GM12878 (cell line): Measurements from ENCODE around the gene ABCB10.

ENCODE experiments used
- BACH1 ChIP-seq: fragments of 450-650 bp; IDR thresholded peaks from 2 replicates; pipeline ENCODE4 v1.6.1; 2017; ENCODE audit warnings: mild to moderate bottlenecking, borderline replicate concordance
- BRCA1 ChIP-seq: IDR thresholded peaks from 2 replicates; pipeline ENCODE4 v1.6.1; 2011; ENCODE audit warnings: low read depth, low read length, improper control_type of control experiment
- FOS ChIP-seq: IDR thresholded peaks from 3 replicates; pipeline ENCODE4 v1.6.1; 2011; ENCODE audit warnings: borderline replicate concordance; ENCODE audit not compliant: insufficient read length; ENCODE audit errors: extremely low read depth
- POLR2A ChIP-seq: IDR thresholded peaks from 2 replicates; pipeline ENCODE4 v1.6.1; 2011; ENCODE audit warnings: low read depth, mild to moderate bottlenecking, low read length
- TF ChIP-seq, protein P1 (sequence below), 3 experiments: IDR thresholded peaks in 2 of 3; conservative IDR thresholded peaks in 1 of 3; 2 replicates each; pipeline ENCODE4 v1.5.1; 2011; ENCODE audit warnings: low read depth in 3 of 3, low read length in 3 of 3, mild to moderate bottlenecking in 3 of 3, control low read depth in 2 of 3, moderate library complexity in 2 of 3, inconsistent platforms in 1 of 3, mixed read lengths in 1 of 3; ENCODE audit not compliant: control insufficient read depth in 2 of 3, insufficient read depth in 1 of 3; ENCODE audit errors: extremely low read depth in 1 of 3

GRCh38 chr1:229523052-229523451 is 35.5 kb downstream of the ABCB10 start:
- TF ChIP-seq BACH1 (no peak), POLR2A (no peak), BRCA1 (no peak), FOS (no peak)
- TF ChIP-seq, protein P1, sequence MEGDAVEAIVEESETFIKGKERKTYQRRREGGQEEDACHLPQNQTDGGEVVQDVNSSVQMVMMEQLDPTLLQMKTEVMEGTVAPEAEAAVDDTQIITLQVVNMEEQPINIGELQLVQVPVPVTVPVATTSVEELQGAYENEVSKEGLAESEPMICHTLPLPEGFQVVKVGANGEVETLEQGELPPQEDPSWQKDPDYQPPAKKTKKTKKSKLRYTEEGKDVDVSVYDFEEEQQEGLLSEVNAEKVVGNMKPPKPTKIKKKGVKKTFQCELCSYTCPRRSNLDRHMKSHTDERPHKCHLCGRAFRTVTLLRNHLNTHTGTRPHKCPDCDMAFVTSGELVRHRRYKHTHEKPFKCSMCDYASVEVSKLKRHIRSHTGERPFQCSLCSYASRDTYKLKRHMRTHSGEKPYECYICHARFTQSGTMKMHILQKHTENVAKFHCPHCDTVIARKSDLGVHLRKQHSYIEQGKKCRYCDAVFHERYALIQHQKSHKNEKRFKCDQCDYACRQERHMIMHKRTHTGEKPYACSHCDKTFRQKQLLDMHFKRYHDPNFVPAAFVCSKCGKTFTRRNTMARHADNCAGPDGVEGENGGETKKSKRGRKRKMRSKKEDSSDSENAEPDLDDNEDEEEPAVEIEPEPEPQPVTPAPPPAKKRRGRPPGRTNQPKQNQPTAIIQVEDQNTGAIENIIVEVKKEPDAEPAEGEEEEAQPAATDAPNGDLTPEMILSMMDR (IDR thresholded peaks at IDR 0.05 in 2 of 3, conservative IDR thresholded peaks at IDR 0.05 in 1 of 3; ENCODE audit: control insufficient read depth in 2 of 3, extremely low read depth in 1 of 3, insufficient read depth in 1 of 3, low read depth in 3 of 3, low read length in 3 of 3): no peak
